Mesenchymal stem cell (in vitro differentiated cells and primary cell): ENCODE data around the gene EEF1AKMT3.

Experiments
- DNase-seq: peaks from one replicate; pipeline ENCODE4 v3.0.0-alpha.2; 2013
- H2AFZ ChIP-seq: one replicate; pipeline ENCODE4 v1.6.1; 2013; ENCODE audit warnings: low read depth, mild to moderate bottlenecking, control low read depth, inconsistent platforms, low read length, moderate library complexity
- H2AK5ac ChIP-seq: 2 replicates; pipeline ENCODE4 v1.6.1; 2013; ENCODE audit warnings: low read length, moderate library complexity, mild to moderate bottlenecking, inconsistent platforms; ENCODE audit not compliant: severe bottlenecking
- H2BK120ac ChIP-seq: one replicate; pipeline ENCODE4 v1.6.1; 2013; ENCODE audit warnings: low read depth, mild to moderate bottlenecking, inconsistent platforms, low read length, moderate library complexity
- H2BK12ac ChIP-seq, 2 experiments: one replicate each; pipeline ENCODE4 v1.6.1; 2013; ENCODE audit warnings: inconsistent platforms in 2 of 2, low read length in 2 of 2, mild to moderate bottlenecking in 2 of 2, moderate library complexity in 2 of 2, control low read depth in 1 of 2
- H2BK15ac ChIP-seq: one replicate; pipeline ENCODE4 v1.6.1; 2013; ENCODE audit warnings: mild to moderate bottlenecking, low read depth, inconsistent platforms; ENCODE audit not compliant: poor library complexity, severe bottlenecking
- H2BK5ac ChIP-seq: 2 replicates; pipeline ENCODE4 v1.6.1; 2013; ENCODE audit warnings: low read depth, mild to moderate bottlenecking, low read length, control low read depth, inconsistent platforms; ENCODE audit not compliant: poor library complexity, severe bottlenecking
- H3K14ac ChIP-seq, 2 experiments: one replicate each; pipeline ENCODE4 v1.6.1; 2013; ENCODE audit warnings: inconsistent platforms in 2 of 2, low read length in 2 of 2, control low read depth in 1 of 2, mild to moderate bottlenecking in 1 of 2, moderate library complexity in 1 of 2
- H3K18ac ChIP-seq, 2 experiments: one replicate each; pipeline ENCODE4 v1.6.1; 2013; ENCODE audit warnings: inconsistent platforms in 2 of 2, low read length in 2 of 2, control low read depth in 1 of 2, low read depth in 1 of 2, mild to moderate bottlenecking in 1 of 2
- H3K23ac ChIP-seq, 2 experiments: one replicate each; pipeline ENCODE4 v1.6.1; 2013; ENCODE audit warnings: inconsistent platforms in 2 of 2, low read length in 2 of 2, mild to moderate bottlenecking in 2 of 2, moderate library complexity in 2 of 2, control low read depth in 1 of 2
- H3K27ac ChIP-seq: 2 replicates; pipeline ENCODE4 v1.5.1; 2013; ENCODE audit warnings: mild to moderate bottlenecking, moderate library complexity, low read length, control low read depth, inconsistent platforms; ENCODE audit not compliant: poor library complexity, severe bottlenecking
- H3K27me3 ChIP-seq, 2 experiments: 2 replicates each; pipeline versions ENCODE4 v1.6.1 to v1.7.0; 2013; ENCODE audit warnings: low read length in 2 of 2, mild to moderate bottlenecking in 2 of 2, moderate library complexity in 2 of 2, control low read depth in 1 of 2, inconsistent platforms in 1 of 2; ENCODE audit not compliant: control insufficient read depth in 1 of 2, insufficient read depth in 1 of 2
- H3K36me3 ChIP-seq, 2 experiments: 2 replicates each; pipeline versions ENCODE4 v1.6.1 to v1.7.0; 2013; ENCODE audit warnings: low read length in 2 of 2, control low read depth in 1 of 2, inconsistent platforms in 1 of 2, low read depth in 1 of 2, mild to moderate bottlenecking in 1 of 2; ENCODE audit not compliant: insufficient read depth in 2 of 2, control insufficient read depth in 1 of 2
- H3K4ac ChIP-seq, 2 experiments: one replicate each; pipeline ENCODE4 v1.6.1; 2013; ENCODE audit warnings: inconsistent platforms in 2 of 2, low read length in 2 of 2, mild to moderate bottlenecking in 2 of 2, moderate library complexity in 2 of 2, control low read depth in 1 of 2, low read depth in 1 of 2
- H3K4me1 ChIP-seq: 2 replicates; pipeline ENCODE4 v1.6.1; 2013; ENCODE audit warnings: low read depth, low read length, control low read depth; ENCODE audit not compliant: control insufficient read depth, insufficient read depth
- H3K4me2 ChIP-seq: 2 replicates; pipeline ENCODE4 v1.6.1; 2013; ENCODE audit warnings: low read length, mild to moderate bottlenecking, inconsistent platforms; ENCODE audit not compliant: poor library complexity, severe bottlenecking
- H3K4me3 ChIP-seq, 2 experiments: 2 replicates each; pipeline versions ENCODE4 v1.5.1 to v1.7.0; 2013; ENCODE audit warnings: low read length in 2 of 2, mild to moderate bottlenecking in 2 of 2, control low read depth in 1 of 2, low read depth in 1 of 2; ENCODE audit not compliant: insufficient read depth in 1 of 2
- H3K79me1 ChIP-seq: replicated peaks from 2 replicates; pipeline ENCODE4 v1.6.1; 2013; ENCODE audit warnings: mild to moderate bottlenecking, control low read depth, low read length, inconsistent platforms; ENCODE audit not compliant: poor library complexity, severe bottlenecking
- H3K9ac ChIP-seq: 2 replicates; pipeline ENCODE4 v1.7.0; 2013; ENCODE audit warnings: mild to moderate bottlenecking, low read length, moderate library complexity
- H3K9me3 ChIP-seq: 2 replicates; pipeline ENCODE4 v1.7.0; 2013; ENCODE audit warnings: mild to moderate bottlenecking, low read length; ENCODE audit not compliant: control insufficient read depth
- H4K8ac ChIP-seq: one replicate; pipeline ENCODE4 v1.6.1; 2013; ENCODE audit warnings: inconsistent platforms, mild to moderate bottlenecking, low read length, moderate library complexity
- H4K91ac ChIP-seq: one replicate; pipeline ENCODE4 v1.6.1; 2013; ENCODE audit warnings: mild to moderate bottlenecking, low read length, inconsistent platforms
- WGBS: methylation state at CpG from one replicate; pipeline ENCODE4 v1.1.7; 2013; ENCODE audit warnings: mixed read lengths; 5-methylcytosine and 5-hydroxymethylcytosine counted together

The EEF1AKMT3 gene

GRCh38 chr12:57750561-57751431 is 21.6 kb upstream of the EEF1AKMT3 start:
- H3K9ac ChIP-seq, result peak overlapping the region; percentile 98
- 97% methylated on average over 15 of the region's 15 CpGs for WGBS
- H3K4ac ChIP-seq, result peak overlapping the region in 1 of 2 experiments; percentile 89

DNA sequence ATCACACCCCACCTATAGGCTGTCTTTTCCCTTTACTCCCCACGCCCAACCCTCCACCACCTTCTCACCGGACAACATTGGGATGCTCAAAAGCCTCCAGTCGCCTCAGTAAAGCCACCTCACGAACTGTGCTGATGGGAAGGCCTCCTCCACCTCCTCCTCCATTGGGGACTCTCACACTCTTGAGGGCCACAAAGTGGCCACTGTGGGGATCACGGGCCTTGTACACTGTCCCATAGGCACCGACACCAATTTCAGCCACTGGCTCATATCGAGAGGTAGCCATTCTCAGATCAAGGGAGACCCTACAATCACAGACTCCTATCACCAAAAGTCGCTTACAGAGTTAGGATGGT is 21.0 kb upstream of the EEF1AKMT3 start:
- H3K9ac ChIP-seq, result peak overlapping the region; percentile 98
- H3K4me2 ChIP-seq, result peak overlapping the region; percentile 73
- peaks cover 26 to 46% of the 10 kb centered on the region in 2 experiments for H3K36me3 ChIP-seq
- H2BK5ac ChIP-seq, result no peak overlapping the region
- peak overlapping the region; percentile 70 to 89 for H3K4me3 ChIP-seq
- peak overlapping the region; percentile 85 for H4K91ac ChIP-seq
- peak overlapping the region; percentile 77 for H4K8ac ChIP-seq
- H2BK12ac ChIP-seq, result peak overlapping the region; percentile 50 to 75
- WGBS, result 14% methylated on average over 8 of the region's 8 CpGs
- H3K18ac ChIP-seq, result peak overlapping the region; percentile 55 to 74
- peak overlapping the region in 1 of 2 experiments; percentile 68 for H3K14ac ChIP-seq
- no peaks in the 10 kb centered on the region for H3K9me3 ChIP-seq
- H3K4ac ChIP-seq, result peak overlapping the region in 1 of 2 experiments; percentile 89
- peaks cover 17% of the 10 kb centered on the region for H3K4me1 ChIP-seq
- no peak overlapping the region for H2BK120ac ChIP-seq
- peak overlapping the region; percentile 77 for H3K27ac ChIP-seq
- H3K27me3 ChIP-seq, result peaks cover 6 to 18% of the 10 kb centered on the region in 2 experiments
- peak overlapping the region; percentile 15 for H2AK5ac ChIP-seq
- H2AFZ ChIP-seq, result no peak overlapping the region
- no peak for DNase-seq
- no peak overlapping the region for H2BK15ac ChIP-seq
- H3K79me1 ChIP-seq, result peaks cover 11% of the 10 kb centered on the region
- peak overlapping the region in 1 of 2 experiments; percentile 16 for H3K23ac ChIP-seq

More at GRCh38 chr12:57750561-57751431, 21.6 kb upstream of the EEF1AKMT3 start:
- H3K18ac ChIP-seq, result no peak overlapping the region
- no peak overlapping the region for H2BK15ac ChIP-seq
- H4K8ac ChIP-seq, result no peak overlapping the region
- peaks cover 0 to 12% of the 10 kb centered on the region in 2 experiments for H3K27me3 ChIP-seq
- peaks cover 27 to 52% of the 10 kb centered on the region in 2 experiments for H3K36me3 ChIP-seq
- no peak for DNase-seq
- H2AFZ ChIP-seq, result no peak overlapping the region
- H3K27ac ChIP-seq, result peak overlapping the region; percentile 77
- H3K9me3 ChIP-seq, result no peaks in the 10 kb centered on the region
- H2BK12ac ChIP-seq, result peak overlapping the region in 1 of 2 experiments; percentile 50
- H2BK120ac ChIP-seq, result no peak overlapping the region
- H3K4me1 ChIP-seq, result peaks cover 15% of the 10 kb centered on the region
- H2BK5ac ChIP-seq, result no peak overlapping the region
- peak overlapping the region; percentile 15 for H2AK5ac ChIP-seq
- peaks cover 11% of the 10 kb centered on the region for H3K79me1 ChIP-seq
- H4K91ac ChIP-seq, result peak overlapping the region; percentile 1
- peak overlapping the region; percentile 70 to 89 for H3K4me3 ChIP-seq
- H3K4me2 ChIP-seq, result peak overlapping the region; percentile 73
- peak overlapping the region in 1 of 2 experiments; percentile 68 for H3K14ac ChIP-seq
- peak overlapping the region in 1 of 2 experiments; percentile 16 for H3K23ac ChIP-seq

DNA sequence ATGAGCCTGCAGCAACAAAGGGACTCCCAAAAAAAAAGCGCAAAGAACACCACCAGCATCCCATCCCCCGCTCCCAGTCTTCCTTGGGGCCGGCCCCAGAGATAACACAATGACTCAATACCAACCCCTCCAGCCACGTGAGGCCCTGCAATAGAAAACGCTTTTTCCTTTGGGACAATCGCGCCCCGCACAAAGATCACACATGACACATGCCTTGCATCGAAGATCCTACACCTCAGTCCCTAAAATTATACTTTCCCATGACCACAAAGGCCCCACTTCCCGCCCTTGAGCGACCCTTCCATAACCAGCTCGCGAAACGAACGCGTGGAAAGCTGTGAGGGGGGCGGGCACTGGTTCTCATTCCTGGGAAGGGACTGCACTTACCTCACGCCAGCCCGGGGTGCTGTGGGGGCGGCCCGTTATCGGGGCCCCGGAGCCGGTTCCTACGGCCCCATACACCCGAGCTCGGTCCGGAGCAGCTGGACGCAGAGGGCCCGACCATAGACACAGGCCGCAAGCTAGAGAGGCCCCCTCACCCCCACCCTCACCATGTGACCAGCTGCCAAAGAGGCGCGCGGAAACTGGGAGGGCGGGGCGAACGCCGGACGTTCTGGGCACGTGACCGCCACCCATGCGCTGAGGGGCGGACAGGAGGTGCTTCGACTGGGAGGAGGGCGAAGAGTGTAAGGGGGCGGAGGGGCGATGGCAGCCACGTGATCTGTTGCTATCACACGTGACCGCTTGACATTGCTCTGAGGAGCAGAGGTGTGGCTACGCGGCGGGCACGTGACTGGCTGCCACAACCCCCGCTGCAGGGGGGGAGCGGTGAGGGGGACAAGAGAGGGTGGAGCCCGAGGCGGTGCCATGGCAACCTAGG is 20.4 kb upstream of the EEF1AKMT3 start, which contains the start of gene CDK4:
CDK4 (minus strand) TSS at position 523 of the 880 bp plus-strand sequence. CDS start 593 bp downstream, outside the sequence.
- Histone ChIP-seq H3K27me3 (peaks cover 11 to 23% of the 10 kb centered on the region in 2 experiments), H3K4me2 (peak within 1 kb of the TSS; percentile 76), H2BK5ac (peak within 1 kb of the TSS; percentile 71), H3K4me3 (peak within 1 kb of the TSS; percentile 70 to 89), H3K9me3 (no peaks in the 10 kb centered on the region), H3K18ac (peak within 1 kb of the TSS; percentile 91 to 93), H3K14ac (peak within 1 kb of the TSS in 1 of 2 experiments; percentile 68), H4K8ac (peak within 1 kb of the TSS; percentile 78), H3K23ac (peak within 1 kb of the TSS in 1 of 2 experiments; percentile 36), H4K91ac (peak within 1 kb of the TSS; percentile 85), H2AK5ac (peak within 1 kb of the TSS; percentile 15), H3K4ac (peak within 1 kb of the TSS; percentile 62 to 95), H3K4me1 (peaks cover 21% of the 10 kb centered on the region), H2BK120ac (peak within 1 kb of the TSS; percentile 74), H2AFZ (peak within 1 kb of the TSS; percentile 49), H3K27ac (peak within 1 kb of the TSS; percentile 77), H3K79me1 (peaks cover 11% of the 10 kb centered on the region), H3K36me3 (peaks cover 22 to 40% of the 10 kb centered on the region in 2 experiments), H2BK12ac (peak within 1 kb of the TSS; percentile 50 to 81), H2BK15ac (peak within 1 kb of the TSS; percentile 39), H3K9ac (peak within 1 kb of the TSS; percentile 98)
- peak; percentile 100 for DNase-seq
- WGBS, result 1% methylated on average over 52 of the region's 58 CpGs
